Measurements from ENCODE around the gene BUD13. TPM values are rescaled to one million over a fixed set of nuclear protein-coding genes. Genes with fewer than 3 reads are reported as not detected.

The BUD13 gene
- total and polyA plus RNA-seq, 2 of the 13 experiments (the other 11 are each of a cell fraction or from before 2014, with no cell fraction given), result 13.3 to 25.9 TPM

- no peak for TF ChIP-seq THAP8 (CRISPR knock-in tag; IDR thresholded peaks at IDR 0.05; ENCODE audit: borderline replicate concordance)
- no peak for TF ChIP-seq ZNF713 (CRISPR knock-in tag; IDR thresholded peaks at IDR 0.05)
- TF ChIP-seq MLX (CRISPR knock-in tag; IDR thresholded peaks at IDR 0.05), result no peak
- TF ChIP-seq ZNF362 (CRISPR knock-in tag; IDR thresholded peaks at IDR 0.05; ENCODE audit: borderline replicate concordance), result no peak
- no peak for TF ChIP-seq ZNF772 (CRISPR knock-in tag; IDR thresholded peaks at IDR 0.05)
- TF ChIP-seq SKIL (CRISPR knock-in tag; IDR thresholded peaks at IDR 0.05; ENCODE audit: borderline replicate concordance), result no peak
- TF ChIP-seq HCFC1 (IDR thresholded peaks at IDR 0.05; ENCODE audit: low read depth, low read length), result no peak
- TF ChIP-seq RAD51 (IDR thresholded peaks at IDR 0.05; ENCODE audit: borderline replicate concordance), result no peak
- no peak for TF ChIP-seq PAX8 (CRISPR knock-in tag; IDR thresholded peaks at IDR 0.05; ENCODE audit: borderline replicate concordance)
- no peak for TF ChIP-seq FLYWCH1 (CRISPR knock-in tag; IDR thresholded peaks at IDR 0.05)
- TF ChIP-seq ZNF451 (CRISPR knock-in tag; IDR thresholded peaks at IDR 0.05), result no peak
- no peak for TF ChIP-seq FIP1L1 (IDR thresholded peaks at IDR 0.05; ENCODE audit: borderline replicate concordance, insufficient read depth, low read depth, low read length)
- no peak for TF ChIP-seq HNRNPK (IDR thresholded peaks at IDR 0.05; ENCODE audit: low read depth, low read length, poor library complexity, severe bottlenecking)
Measured at GRCh38 chr11:116796548-116796947, 23.8 kb upstream of the BUD13 start (continued).

All from HepG2 (cell line).